Uterus (tissue), 2 donors: ENCODE results near the gene FASTKD3.

Experiments
- CTCF ChIP-seq, 4 experiments: fragments of 200-600 bp in 2 of 4; fragments of 450-650 bp in 2 of 4; sonication (generic) in 2 of 4; IDR thresholded peaks; one replicate each; pipeline ENCODE4 v1.5.1; 2016 to 2019; ENCODE audit warnings: antibody characterized with exemption in 4 of 4, mild to moderate bottlenecking in 2 of 4, moderate library complexity in 1 of 4
- POLR2A ChIP-seq, 2 donors: fragments of 450-650 bp; IDR thresholded peaks; one replicate each; pipeline ENCODE4 v1.6.1; 2016; ENCODE audit warnings: antibody characterized with exemption in 2 of 2, mild to moderate bottlenecking in 1 of 2, moderate library complexity in 1 of 2

- TF ChIP-seq POLR2A (IDR thresholded peaks at IDR 0.05) (no peak), CTCF (IDR thresholded peaks at IDR 0.05) (no peak)
These were observed 10.8 kb downstream of the FASTKD3 start for GRCh38 chr5:7857926-7858632.
